HG02759 (cell line): ENCODE results near the gene STK32A.

Source experiments
- ATAC-seq: cut with Tn5 transposase; IDR thresholded peaks from one replicate; pipeline ENCODE4 v1.9.1; 2021; ENCODE audit warnings: mild to moderate bottlenecking, moderate library complexity; ENCODE audit not compliant: unreplicated experiment

Gene STK32A

DNA sequence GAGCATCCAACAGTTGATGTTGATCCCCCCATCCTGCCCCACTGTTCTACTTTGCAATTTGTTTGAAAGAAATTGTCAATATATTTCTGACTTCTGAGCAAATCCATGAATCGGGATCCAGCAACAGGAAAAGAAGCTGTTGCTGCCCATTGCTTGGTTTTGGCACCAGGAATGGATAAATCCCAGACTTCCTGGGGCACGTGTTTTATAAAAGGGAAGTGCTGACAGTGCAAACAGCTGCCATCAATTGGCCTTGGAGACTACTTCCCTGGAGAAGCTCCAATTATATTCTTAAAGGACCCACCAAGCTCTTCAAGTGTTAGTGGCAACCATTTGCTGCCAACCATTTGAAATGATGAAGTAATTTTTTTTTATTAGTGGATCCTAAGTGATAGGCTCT lies 13.7 kb downstream of the STK32A start:
- no peak for ATAC-seq

DNA sequence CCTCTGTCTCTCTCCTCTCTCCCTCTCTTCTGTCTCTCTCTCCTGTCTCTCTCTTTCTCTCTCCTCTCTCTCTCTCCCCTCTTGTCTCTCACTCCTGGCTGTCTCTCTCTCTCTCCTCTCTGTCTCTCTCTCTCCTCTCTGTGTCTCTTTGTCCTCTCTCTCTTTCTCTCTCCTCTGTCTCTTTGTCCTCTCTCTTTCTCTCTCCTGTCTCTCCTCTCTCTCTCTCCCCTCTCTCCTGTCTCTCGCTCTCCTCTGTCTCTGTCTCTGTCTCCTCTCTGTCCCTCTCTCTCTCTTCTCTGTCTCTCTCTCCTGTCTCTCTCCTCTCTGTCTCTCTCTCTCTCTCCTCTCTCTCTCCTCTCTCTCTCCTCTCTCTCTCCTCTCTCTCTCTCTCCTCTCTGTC lies 25.0 kb downstream of the STK32A start:
- ATAC-seq = no peak

DNA sequence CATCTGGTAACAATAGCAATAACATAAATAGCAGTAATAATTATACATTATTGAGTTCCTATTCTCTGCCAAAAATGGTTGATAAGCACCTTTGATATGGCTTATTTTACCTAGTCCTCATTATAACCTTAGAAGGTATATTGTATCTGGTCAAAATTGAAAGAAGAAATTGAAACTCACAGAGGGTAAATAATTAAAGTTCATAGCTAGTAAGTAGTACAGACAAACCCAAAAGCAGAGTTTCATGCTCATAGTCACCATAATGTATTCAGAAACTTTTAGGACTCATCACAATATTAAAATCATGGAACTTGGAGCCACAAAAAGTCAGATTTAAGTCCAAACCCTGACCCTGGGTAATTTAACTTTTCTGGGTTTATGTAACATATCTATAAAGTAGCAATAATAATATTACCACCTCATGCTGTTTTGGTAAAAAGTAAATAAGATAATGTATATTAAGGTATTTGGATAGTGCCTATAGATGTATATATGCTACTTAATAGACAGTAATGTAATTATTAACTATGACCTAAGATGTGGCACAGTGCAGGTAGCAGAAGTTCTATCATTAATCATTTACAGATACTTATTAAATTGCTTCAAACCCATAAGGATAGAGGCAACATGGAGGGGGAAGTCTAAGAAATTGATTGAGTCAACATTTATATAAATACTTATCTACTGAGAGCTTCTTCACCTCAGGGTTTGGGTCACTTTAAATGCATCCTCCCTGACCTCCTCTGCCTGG lies 32.4 kb downstream of the STK32A start:
- no peak for ATAC-seq

DNA sequence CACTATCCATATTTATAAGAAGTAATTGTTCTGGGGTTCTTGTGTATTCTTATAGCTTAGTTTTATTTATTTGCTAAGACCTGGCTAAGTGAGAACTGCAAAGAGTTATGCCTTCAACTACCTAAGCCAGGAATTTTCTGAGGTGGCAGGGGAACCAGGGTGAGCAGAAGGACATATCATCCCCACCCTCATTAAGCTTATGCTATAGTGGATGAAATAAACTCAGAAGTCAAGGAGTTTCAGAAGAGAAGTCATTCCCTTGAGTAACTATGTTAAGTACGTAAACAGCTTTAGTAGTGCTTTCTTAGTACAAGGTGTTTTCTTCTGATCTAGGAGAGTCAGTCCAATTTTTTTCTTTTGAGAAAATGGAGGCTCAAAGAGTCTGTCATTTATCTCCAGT lies 41.7 kb downstream of the STK32A start:
- ATAC-seq = no peak

DNA sequence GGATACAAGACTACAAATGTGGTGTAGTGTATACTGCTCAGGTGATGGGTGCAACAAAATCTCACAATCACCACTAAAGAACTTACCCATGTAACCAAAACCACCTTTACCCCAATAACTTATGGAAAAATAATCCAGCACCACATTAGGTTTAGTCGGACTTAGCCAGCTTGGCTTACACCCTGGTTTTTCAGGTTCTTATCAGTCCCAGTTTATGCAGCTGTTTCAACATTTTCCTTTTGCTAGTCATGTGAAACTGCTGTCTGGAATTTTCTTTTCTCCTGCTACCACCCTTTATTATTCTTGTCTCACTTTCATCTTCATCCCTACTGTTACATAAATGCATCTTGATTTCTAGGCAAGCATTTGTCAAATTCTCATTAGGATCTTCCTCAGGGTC lies 51.5 kb downstream of the STK32A start:
- ATAC-seq = no peak

DNA sequence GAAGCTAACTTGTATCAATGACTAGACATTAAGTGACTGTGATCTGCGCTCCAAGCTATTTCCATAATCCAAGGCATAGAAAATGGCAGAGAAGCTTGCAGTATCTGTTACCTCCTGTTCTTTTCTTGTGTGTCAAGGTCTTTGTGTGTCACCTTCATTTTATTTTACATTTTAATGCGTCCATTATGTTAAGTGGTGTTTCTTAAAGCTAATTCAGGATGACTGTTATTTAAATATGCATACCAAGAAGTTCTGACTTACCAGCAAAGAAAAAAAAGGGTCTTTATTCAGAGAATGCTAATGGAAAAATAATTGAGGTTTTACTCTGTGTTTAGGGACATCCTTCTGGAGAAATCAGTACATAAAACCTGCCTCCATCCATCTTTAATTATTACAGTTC lies 52.3 kb downstream of the STK32A start:
- no peak for ATAC-seq

DNA sequence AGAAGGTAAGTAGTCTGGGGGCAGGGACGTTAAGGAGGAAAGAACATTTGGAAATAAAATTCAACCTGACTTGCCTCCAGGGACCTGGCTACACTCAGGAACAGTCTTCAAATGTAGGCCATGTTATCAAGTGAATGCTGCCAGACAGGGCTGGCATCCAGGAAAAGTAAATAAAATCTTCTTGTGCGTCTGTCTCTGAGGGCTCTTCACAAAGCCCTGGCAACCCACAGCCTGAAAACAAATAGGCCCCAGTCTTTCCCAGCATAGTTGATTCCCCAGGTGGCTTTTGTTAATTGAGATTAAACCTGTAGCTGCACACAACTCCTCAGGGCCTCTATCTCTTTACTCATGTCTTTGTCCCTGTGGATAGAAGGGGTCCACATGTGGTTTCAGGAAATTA lies 55.4 kb downstream of the STK32A start:
- no peak for ATAC-seq

DNA sequence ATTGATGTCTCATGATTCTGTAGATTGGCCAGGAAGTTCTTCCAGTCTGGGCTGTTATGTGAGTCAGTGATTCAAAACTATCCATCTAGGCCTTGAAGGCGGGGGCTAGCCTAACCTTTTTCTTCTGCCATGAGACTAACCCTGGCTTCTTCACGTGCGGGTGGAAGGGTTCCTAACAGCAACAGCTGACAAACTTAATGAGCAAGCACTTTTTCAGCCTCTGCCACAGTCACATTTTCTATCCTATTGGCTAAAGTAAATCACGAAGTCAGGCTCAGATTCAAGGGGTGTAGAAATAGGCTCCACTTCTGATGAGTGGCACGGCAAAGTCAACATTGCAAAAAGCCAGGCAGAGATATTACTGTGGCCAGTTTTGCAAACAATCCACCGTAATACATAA lies 68.4 kb downstream of the STK32A start:
- ATAC-seq = no peak

DNA sequence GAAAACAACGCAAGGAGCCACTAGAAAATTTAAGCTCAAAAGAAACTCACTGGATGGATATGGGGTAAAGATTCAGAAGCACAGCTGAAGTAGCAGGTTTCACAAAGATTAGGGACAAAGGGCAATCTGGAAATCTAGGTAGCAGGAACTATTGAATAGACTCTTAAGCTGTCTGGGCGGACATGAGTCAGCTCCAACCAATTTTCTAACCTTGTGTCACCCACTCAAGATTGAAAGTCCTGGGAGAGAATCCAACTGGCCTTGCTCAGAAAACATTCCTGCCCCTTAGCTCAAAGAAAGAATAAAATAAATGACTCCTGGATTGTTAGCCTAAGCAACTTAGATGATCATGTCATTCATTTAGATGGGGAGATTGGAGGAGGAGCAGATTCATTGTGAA lies 69.2 kb downstream of the STK32A start:
- no peak for ATAC-seq

DNA sequence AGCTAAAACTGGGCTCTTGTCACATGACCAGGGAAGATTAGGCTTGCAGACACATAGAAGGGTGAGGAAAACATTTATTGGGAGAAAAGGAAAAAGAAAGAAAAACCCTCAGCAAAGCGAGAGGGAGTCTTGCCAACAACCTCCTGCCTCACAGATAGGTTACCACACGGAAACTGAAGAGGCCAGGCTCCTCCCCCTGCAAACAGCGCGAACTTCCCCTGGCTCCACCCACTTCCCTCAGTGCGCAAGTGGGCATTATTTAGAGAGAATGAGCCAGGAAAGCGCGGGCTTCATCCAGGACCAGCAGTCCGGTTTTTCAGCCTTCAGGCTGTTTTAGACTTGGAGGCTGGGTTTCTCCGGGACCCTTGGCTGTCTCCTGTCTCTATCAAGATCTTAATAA lies 70.3 kb downstream of the STK32A start:
- no peak for ATAC-seq

DNA sequence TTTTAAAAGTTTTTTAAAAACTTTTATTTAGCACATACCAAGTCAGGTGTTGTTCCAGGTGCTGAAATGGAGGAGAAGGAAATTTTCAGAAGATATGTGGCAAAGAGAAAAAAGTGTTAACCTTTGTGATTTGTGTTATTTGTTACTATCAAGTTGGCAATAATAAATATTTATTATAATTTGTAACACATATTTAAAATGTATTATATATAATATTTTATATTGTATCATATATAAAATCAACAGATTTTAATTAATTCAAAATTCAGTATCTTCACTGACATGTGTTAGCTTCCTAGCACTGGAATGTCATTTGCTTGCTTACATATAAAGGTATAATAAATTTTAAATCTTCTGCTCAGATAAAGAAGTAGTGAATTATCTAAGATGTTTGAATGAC lies 71.5 kb downstream of the STK32A start:
- ATAC-seq = no peak

DNA sequence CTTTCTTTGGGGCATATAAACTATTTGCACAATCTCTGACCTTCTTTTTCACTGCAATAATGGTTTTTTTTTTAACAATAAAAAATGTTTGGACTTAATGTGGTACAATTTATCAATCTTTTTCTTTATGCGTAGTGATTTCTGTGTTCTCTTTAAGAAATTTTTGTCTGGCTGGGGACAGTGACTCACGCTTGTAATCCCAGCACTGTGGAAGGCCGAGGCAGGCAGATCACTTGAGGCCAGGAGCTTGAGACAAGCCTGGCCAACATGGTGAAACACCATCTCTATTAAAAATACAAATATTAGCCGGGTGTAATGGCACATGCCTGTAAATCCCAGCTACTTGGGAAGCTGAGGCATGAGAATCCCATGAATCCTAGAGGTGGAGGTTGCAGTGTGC lies 72.3 kb downstream of the STK32A start:
- no peak for ATAC-seq

DNA sequence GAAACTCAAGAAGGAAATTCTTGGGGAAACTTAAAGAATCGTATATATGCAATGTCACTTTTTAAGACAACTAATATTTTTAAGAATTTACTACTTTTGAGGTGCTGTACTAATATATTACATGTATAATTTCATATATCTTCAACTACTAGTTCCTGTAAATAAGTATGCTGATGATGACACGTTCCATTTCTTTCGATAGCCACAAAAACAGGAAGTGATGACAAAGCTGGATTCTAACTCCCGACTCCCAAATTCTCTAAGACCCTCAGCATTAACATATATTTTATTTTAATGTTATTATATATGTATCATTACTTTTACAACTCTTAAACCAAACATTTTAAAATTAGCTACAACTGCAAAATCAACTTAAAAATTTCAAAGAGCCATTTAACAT lies 74.8 kb downstream of the STK32A start:
- ATAC-seq = no peak

DNA sequence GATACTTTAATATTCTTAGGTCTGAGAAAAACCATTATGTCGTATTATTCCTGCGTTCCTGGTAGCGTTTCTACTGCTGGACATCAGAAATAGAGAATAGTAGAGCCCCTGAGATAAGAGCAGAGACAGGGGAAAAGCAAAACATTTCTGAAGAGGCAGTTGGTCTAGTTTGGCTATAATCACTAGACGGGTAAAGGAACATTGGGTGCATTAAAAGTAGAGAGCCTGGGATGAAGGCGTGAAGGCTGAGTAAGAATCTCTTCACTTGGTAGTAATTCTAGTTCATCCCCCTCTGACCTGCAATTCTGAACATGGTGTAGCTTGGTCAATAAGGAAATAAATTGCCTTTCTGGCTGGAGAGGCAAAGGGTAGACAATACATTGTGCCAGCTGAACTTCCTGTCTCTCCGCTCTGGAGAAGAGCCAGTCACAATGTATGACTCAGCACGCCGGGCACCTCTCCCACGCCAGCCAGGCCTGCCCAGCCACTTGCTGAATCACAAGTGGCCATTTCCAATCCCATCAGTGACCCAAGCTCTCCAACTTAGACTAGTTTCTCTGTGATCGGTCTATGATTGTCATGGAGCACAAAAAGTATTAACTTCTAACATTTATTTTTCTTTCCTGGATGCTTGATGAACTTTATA lies 75.4 kb downstream of the STK32A start:
- no peak for ATAC-seq

DNA sequence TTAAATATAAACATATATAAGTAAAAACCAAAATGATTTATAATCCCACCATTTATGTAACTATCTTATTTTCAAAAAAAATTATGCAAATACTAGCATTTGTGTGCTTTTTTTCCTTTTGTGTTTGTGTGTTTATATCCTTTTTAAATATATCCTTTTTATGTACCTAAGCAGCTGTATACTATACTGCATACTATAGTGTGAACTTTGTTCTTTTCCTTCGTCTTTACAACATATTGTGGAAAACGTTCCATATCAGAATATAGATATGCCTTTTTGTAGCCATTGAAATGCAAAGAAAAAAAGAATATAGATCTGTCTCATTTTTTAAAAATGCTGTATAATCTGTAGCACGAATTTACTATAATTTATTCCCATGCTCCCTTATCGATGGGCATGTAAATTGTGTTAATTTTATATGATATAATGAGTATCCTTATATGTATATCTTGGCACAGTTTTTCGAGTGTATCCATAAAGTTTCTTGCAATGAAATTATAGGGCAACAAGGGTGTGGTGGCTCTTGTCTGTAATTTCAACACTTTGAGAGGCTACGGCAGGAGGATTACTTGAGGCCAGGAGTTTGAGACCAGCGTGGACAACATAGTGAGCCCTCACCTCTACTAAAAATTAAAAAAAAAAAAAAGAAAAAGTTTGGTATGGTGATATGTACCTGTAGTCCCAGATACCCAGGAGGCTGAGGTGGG lies 83.3 kb downstream of the STK32A start:
- ATAC-seq = no peak

DNA sequence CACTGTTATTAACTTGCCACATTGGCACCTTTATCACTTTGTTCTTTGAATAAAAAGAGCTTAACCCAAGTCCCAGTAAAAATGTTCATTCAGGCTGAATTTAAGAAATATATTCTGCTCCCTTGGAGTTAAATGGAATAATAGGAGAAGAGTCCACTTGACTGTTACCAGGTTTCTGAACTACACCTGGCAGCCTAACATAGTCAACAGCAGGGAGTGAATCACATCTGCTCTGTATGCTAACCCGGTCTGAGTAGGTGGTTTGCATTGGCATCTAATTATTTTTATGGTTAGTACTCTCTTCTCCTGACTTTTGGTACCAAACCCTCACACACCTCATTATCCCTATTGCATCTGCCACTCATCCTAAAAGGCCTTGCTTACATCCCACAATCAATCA lies 86.7 kb downstream of the STK32A start:
- no peak for ATAC-seq

DNA sequence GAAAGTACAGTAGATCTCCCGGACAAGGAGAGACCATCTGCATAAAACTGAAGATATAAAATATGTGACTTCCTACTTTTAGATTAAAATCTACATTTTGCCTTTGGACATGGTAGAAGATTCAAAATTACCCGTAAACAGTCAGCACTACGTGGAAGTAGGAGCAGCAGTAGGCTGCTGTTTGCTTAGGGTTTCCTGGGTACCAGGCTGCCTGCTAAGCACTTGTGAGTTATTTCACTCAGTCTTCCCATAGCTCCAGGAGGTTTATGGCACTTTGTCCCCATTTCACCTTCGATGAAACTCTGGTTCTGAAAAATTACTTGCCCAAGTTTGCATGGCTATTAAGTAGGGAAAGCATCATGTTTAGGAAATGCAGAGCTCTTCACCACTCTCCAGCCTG lies 92.6 kb downstream of the STK32A start:
- no peak for ATAC-seq

DNA sequence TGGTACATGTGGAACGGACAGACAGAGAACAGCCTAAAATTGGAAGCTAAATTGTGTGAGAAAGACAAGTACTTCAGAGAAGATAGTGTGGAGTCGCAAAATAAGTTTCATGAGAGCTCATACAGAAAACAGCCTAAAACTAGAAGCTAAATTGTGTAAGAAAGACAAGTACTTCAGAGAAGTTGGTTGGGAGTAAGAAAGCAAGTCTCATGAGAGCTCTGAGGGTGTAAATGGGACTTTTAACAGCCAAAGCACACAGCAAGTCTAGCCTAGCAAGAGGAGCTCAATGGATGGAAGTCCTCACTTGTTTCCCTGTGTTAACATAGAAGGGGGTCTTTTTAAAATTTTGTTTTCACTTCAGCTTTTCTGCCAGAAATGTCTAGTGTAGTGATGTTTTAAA lies 93.1 kb downstream of the STK32A start:
- no peak for ATAC-seq

DNA sequence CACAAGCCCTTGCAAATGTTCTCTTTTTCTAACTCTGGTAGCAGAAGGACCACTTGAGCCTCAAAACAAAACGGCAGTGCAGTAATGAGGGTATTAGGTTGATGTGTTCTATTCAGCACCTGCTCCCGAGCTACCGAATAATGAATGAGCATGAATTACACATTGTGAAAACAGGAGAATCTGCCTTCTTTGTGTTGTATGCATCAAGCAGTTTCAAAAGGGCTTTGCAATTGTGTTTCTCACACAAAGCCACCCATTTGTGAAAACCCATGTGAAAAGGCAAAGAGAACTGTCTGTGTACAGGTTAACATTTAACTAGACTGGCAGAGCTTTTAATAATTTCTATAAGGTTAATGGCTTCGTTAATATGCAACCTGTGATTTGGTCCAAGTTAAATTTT lies 97.8 kb downstream of the STK32A start:
- ATAC-seq = peak; percentile 82

DNA sequence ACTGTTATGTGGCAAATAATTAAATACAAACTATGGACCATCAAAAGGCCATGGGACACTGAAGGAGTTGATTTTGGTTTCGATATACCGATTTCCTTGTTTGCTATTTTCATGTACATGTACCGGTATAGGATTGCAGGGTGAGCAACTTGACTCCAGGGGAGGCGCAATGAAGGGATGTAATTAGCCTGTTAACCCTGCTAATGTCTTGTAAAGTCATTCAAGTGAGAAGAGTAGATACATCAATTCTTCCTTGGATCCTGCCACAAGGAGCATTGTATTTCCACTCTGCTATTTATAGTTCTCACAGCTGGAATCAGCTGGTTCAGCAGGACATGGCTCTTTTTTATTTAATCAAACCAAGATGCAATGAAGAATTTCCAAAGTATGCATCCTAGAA lies 102.0 kb downstream of the STK32A start:
- ATAC-seq = no peak

DNA sequence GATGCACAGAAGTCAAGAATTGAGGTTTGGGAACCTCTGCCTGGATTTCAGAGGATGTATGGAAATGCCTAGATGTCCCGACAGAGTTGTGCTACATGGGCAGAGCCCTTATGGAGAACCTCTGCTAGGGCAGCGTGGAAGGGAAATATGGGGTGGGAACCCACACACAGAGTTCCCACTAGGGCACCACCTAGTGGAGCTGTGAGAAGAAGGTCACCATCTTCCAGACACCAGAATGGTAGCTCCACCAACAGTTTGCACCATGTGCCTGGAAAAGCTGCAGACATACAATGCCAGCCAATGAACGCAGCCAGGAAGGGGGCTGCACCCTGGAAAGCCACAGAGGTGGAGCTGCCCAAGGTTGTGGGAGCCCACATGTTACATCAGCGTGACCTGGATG lies 104.5 kb downstream of the STK32A start:
- ATAC-seq = peak; percentile 13

DNA sequence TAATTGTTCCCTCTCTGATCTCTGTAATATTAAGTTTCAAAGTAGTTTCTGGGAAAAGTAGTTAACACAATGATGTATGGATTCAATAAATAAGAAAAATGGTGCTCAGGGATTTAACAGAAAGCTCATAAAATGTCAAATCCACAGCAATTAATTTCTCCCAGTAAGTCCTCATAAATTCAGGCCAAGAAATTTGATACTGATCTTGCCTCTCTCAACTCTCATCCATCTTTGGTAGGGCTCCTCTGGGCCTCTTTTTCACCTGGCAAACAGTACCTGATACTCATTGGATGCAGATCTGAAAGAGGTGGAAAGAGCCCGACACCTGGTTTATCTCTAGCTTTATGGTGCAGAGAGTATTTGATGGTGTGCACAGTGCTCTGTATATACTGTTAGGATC lies 106.1 kb downstream of the STK32A start:
- no peak for ATAC-seq
